GM23248 (cell line): Measurements from ENCODE around the gene MYO10. TPM values are rescaled to one million over a fixed set of nuclear protein-coding genes. Genes with fewer than 3 reads are reported as not detected.
A peak's percentile ranks its signal among the peaks of the same experiment; 100 is the strongest.

ENCODE experiments used
- DNase-seq: peaks from one replicate; pipeline ENCODE4 v3.0.0-alpha.2; 2015
- H2AFZ ChIP-seq: fragments of 200-600 bp; sonication (generic); 2 replicates; pipeline ENCODE4 v1.6.1; 2016; ENCODE audit warnings: antibody characterized with exemption
- H3F3A ChIP-seq: fragments of 200-600 bp; sonication (generic); 2 replicates; pipeline ENCODE4 v1.6.1; 2016; ENCODE audit warnings: mild to moderate bottlenecking, antibody characterized with exemption, mixed run types; ENCODE audit not compliant: insufficient read depth
- H3K27ac ChIP-seq: fragments of 200-600 bp; sonication (generic); 2 replicates; pipeline ENCODE4 v1.5.1; 2016; ENCODE audit warnings: mild to moderate bottlenecking
- H3K27me3 ChIP-seq: fragments of 200-600 bp; sonication (generic); replicated peaks from 2 replicates; pipeline ENCODE4 v1.6.1; 2016; ENCODE audit warnings: mild to moderate bottlenecking; ENCODE audit not compliant: insufficient read depth
- H3K36me3 ChIP-seq: fragments of 200-600 bp; sonication (generic); 2 replicates; pipeline ENCODE4 v1.6.1; 2016; ENCODE audit warnings: low read depth, mild to moderate bottlenecking
- H3K4me1 ChIP-seq: fragments of 200-600 bp; sonication (generic); 2 replicates; pipeline ENCODE4 v1.6.1; 2016; ENCODE audit warnings: mild to moderate bottlenecking; ENCODE audit not compliant: insufficient read depth
- H3K4me2 ChIP-seq: fragments of 200-600 bp; sonication (generic); one replicate; pipeline ENCODE4 v1.6.1; 2016; ENCODE audit warnings: mild to moderate bottlenecking; ENCODE audit not compliant: unreplicated experiment
- H3K4me3 ChIP-seq: fragments of 200-600 bp; sonication (generic); 2 replicates; pipeline ENCODE4 v1.5.1; 2016; ENCODE audit warnings: mild to moderate bottlenecking
- H3K79me2 ChIP-seq: fragments of 200-600 bp; sonication (generic); 2 replicates; pipeline ENCODE4 v1.6.1; 2016; ENCODE audit warnings: mild to moderate bottlenecking; ENCODE audit not compliant: insufficient read depth
- H3K9ac ChIP-seq: fragments of 200-600 bp; sonication (generic); 2 replicates; pipeline ENCODE4 v1.6.1; 2016; ENCODE audit warnings: mild to moderate bottlenecking
- H3K9me2 ChIP-seq: fragments of 200-600 bp; sonication (generic); 2 replicates; pipeline ENCODE4 v1.6.1; 2016; ENCODE audit warnings: mixed run types, mild to moderate bottlenecking, moderate library complexity; ENCODE audit not compliant: insufficient read depth
- H3K9me3 ChIP-seq: fragments of 200-600 bp; sonication (generic); one replicate; pipeline ENCODE4 v1.6.1; 2017; ENCODE audit warnings: low read depth
- H4K20me1 ChIP-seq: fragments of 200-600 bp; sonication (generic); 2 replicates; pipeline ENCODE4 v1.6.0; 2016; ENCODE audit not compliant: insufficient read depth
- EZH2 ChIP-seq: fragments of 200-600 bp; sonication (generic); IDR thresholded peaks from 2 replicates; pipeline ENCODE4 v1.6.1; 2018; ENCODE audit warnings: antibody characterized with exemption, mild to moderate bottlenecking; ENCODE audit not compliant: insufficient read depth, poor library complexity, severe bottlenecking
- EZH2phosphoT487 ChIP-seq: fragments of 200-600 bp; sonication (generic); IDR thresholded peaks from 2 replicates; pipeline ENCODE4 v1.6.1; 2018; ENCODE audit warnings: antibody characterized with exemption, moderate library complexity, mild to moderate bottlenecking, low read depth; ENCODE audit not compliant: insufficient read depth
- WGBS, 2 experiments: methylation state at CpG; one replicate each; pipeline ENCODE4 v1.1.6; 2015 to 2017; ENCODE audit warnings: low lambda C conversion rate in 2 of 2, low coverage in 1 of 2; ENCODE audit errors: missing lambda C conversion rate in 2 of 2; 5-methylcytosine and 5-hydroxymethylcytosine counted together
- in situ Hi-C: fragments of 300-500 bp; cut with MboI; formaldehyde crosslinking; loops from 2 replicates; pipeline ENCODE4 v1.15.0; 2020
- polyA plus RNA-seq: library from polyadenylated mRNA; unstranded; fragments of >200 nt; fragmentation: Nextera tagmentation; extraction: Ambion mirVana; gene quantifications from 2 replicates; pipeline ENCODE4 v1.2.1, GENCODE V29; 2016
- total RNA-seq: library from RNA; depleted of rRNA; stranded (reverse); fragments of >200 nt; shearing (Covaris generic); gene quantifications from 2 replicates; pipeline ENCODE4 v1.2.3, GENCODE V29; 2014

MYO10 gene
- total and polyA plus RNA-seq, 2 experiments from 2014 or later = 43.2 to 47.0 TPM

- no peak for TF ChIP-seq EZH2phosphoT487
- TF ChIP-seq EZH2 = no peak
- peaks cover 9% of the 10 kb centered on the region; the same call in 1 of the 2 replicates for H4K20me1 ChIP-seq
- peak overlapping the region; percentile 94 for H3K4me3 ChIP-seq
- H3K4me2 ChIP-seq = peak overlapping the region; percentile 91
- H3K79me2 ChIP-seq = peaks cover 40% of the 10 kb centered on the region
- WGBS, 2 experiments = 25 to 27% methylated on average over 11 of the region's 11 CpGs
- H3K27ac ChIP-seq = peak overlapping the region; percentile 73
- H3K9me3 ChIP-seq = no peaks in the 10 kb centered on the region
- in situ Hi-C loops = loop anchor here (25.0 kb wide), 1 partner anchor 200 kb away; no protein-coding TSS in a partner anchor
- no peaks in the 10 kb centered on the region for H3K9me2 ChIP-seq
- peak; percentile 27 for DNase-seq
- peaks cover 30% of the 10 kb centered on the region for H3F3A ChIP-seq
- no peaks in the 10 kb centered on the region for H3K36me3 ChIP-seq
- no peaks in the 10 kb centered on the region for H3K27me3 ChIP-seq
- peak overlapping the region; percentile 93 for H3K9ac ChIP-seq
- H3K4me1 ChIP-seq = peaks cover 17% of the 10 kb centered on the region
- peak overlapping the region; percentile 96 for H2AFZ ChIP-seq
Observed at GRCh38 chr5:16936989-16937438, 926 bp upstream of the MYO10 start.

DNA sequence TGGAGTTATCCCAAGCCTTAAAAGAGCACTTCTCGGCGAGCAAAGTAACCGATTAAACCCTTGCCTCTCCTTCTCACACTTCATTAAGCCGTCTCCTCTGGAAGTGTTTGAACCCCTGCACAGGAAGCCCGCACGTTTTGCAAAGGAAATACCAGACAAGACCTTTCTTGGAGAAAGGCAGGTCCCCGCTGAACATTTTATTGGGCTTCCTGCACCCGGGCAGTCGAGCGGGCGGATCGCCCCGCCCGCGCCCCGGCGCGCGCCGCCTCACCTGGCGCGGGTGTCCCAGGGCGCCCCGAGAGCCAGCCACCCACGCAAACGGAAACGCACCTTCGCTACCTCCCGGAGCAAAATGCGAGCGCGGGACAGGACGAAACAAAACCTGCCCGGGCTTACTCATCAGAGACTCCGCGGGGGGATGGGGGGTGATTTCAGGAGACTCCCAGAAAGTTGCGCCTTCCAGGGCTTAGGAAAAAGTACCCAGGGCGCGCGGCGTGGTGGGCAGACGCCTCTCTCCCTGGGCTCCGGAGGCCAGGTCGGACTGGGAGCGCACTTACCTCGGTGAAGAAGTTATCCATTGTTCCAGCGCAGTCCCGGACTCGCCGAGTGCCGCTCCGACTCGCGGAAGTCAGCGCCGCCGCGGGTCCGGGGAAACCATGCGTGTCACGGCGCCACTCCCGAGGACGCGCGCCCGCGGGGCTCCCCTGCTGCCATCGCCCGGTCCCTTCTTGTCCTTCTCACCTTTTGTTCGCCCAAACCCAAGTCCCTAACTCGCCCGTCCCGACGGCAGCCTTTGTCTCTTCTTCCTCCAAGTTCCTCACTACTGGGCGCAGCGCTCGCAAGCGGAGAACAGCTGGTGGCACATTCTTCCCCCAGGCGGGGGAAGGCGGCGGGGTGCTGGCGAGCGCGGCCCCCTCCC lies 598 bp downstream of the MYO10 start:
- Histone ChIP-seq H3K27me3 (no peaks in the 10 kb centered on the region), H2AFZ (peak overlapping the region; percentile 78), H3K27ac (peak overlapping the region; percentile 70), H3K36me3 (no peaks in the 10 kb centered on the region), H4K20me1 (peaks cover 9% of the 10 kb centered on the region; the same call in 1 of the 2 replicates), H3K4me3 (peak overlapping the region; percentile 94), H3K9me3 (no peaks in the 10 kb centered on the region), H3K4me1 (peaks cover 25% of the 10 kb centered on the region), H3K79me2 (peaks cover 55% of the 10 kb centered on the region), H3F3A (peaks cover 35% of the 10 kb centered on the region), H3K4me2 (peak overlapping the region; percentile 94), H3K9ac (peak overlapping the region; percentile 93), H3K9me2 (no peaks in the 10 kb centered on the region)
- in situ Hi-C loops = loop anchor here (25.0 kb wide), 1 partner anchor 202 kb away; no protein-coding TSS in a partner anchor
- WGBS, 2 experiments = 1% methylated on average over 74 to 85 of the region's 85 CpGs
- peak; percentile 70 for DNase-seq
- no peak for TF ChIP-seq EZH2
- no peak for TF ChIP-seq EZH2phosphoT487

DNA sequence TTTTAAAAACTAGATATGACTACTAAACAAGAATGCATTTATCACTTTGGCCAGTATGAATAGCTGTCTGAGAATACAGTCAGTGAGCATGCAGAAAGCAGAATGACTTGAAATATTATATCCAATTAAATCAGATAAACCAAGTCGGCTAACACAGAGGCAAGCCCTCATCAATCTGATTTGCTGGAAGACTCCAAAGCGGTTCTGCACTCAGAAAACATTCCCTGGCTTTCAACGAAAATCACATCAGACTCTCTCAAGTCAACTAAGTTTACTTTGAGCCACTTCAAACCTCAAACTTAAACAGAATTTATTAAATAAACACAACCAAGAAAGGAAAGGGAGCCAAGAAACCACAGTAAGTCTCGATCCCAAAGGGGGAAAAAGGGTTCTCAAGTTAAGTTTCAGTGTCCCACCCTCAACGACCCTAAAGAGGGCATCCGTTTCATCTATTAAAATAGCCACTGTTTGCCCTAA lies 1.4 kb downstream of the MYO10 start:
- 1% methylated on average over 6 of the region's 6 CpGs for WGBS, 2 experiments

GRCh38 chr5:16934123-16934522 lies 2.0 kb downstream of the MYO10 start:
- Histone ChIP-seq H2AFZ (peak overlapping the region; percentile 50; the same call in 1 of the 2 replicates), H3K9ac (peak overlapping the region; percentile 93), H3K27ac (peak overlapping the region; percentile 70), H3K4me1 (peaks cover 25% of the 10 kb centered on the region), H3K79me2 (peaks cover 69% of the 10 kb centered on the region), H4K20me1 (peaks cover 9% of the 10 kb centered on the region; the same call in 1 of the 2 replicates), H3K4me2 (peak overlapping the region; percentile 94), H3K9me3 (no peaks in the 10 kb centered on the region), H3F3A (peaks cover 48% of the 10 kb centered on the region), H3K27me3 (no peaks in the 10 kb centered on the region), H3K4me3 (peak overlapping the region; percentile 94), H3K36me3 (no peaks in the 10 kb centered on the region), H3K9me2 (no peaks in the 10 kb centered on the region)
- WGBS, 2 experiments = 0 to 2% methylated on average over 11 of the region's 11 CpGs
- in situ Hi-C loops = loop anchor here (25.0 kb wide), 1 partner anchor 203 kb away; no protein-coding TSS in a partner anchor
- TF ChIP-seq EZH2 = no peak
- no peak for TF ChIP-seq EZH2phosphoT487
- peak; percentile 87 for DNase-seq

More for the DNA sequence above, 1.4 kb downstream of the MYO10 start:
- peaks cover 43% of the 10 kb centered on the region for H3F3A ChIP-seq
- H3K4me2 ChIP-seq = peak overlapping the region; percentile 94
- peaks cover 9% of the 10 kb centered on the region; the same call in 1 of the 2 replicates for H4K20me1 ChIP-seq
- peaks cover 25% of the 10 kb centered on the region for H3K4me1 ChIP-seq
- H3K9me2 ChIP-seq = no peaks in the 10 kb centered on the region
- H3K9ac ChIP-seq = peak overlapping the region; percentile 93
- TF ChIP-seq EZH2phosphoT487 (no peak), EZH2 (no peak)
- H3K27ac ChIP-seq = peak overlapping the region; percentile 70
- no peaks in the 10 kb centered on the region for H3K9me3 ChIP-seq
- H2AFZ ChIP-seq = peak overlapping the region; percentile 78
- H3K79me2 ChIP-seq = peaks cover 63% of the 10 kb centered on the region
- H3K4me3 ChIP-seq = peak overlapping the region; percentile 94
- DNase-seq = peak; percentile 61
- no peaks in the 10 kb centered on the region for H3K27me3 ChIP-seq
- in situ Hi-C loops = loop anchor here (25.0 kb wide), 1 partner anchor 203 kb away; no protein-coding TSS in a partner anchor
- no peaks in the 10 kb centered on the region for H3K36me3 ChIP-seq
